ENCODE data around the gene EFCAB7. TPM values are rescaled to one million over a fixed set of nuclear protein-coding genes. Genes with fewer than 3 reads are reported as not detected.

Gene EFCAB7
- total and polyA plus RNA-seq, 2 of the 8 experiments (the other 6 are each of a cell fraction or from before 2014, with no cell fraction given): 1.1 to 3.1 TPM

GRCh38 chr1:63537006-63537405 is 13.7 kb downstream of the EFCAB7 start:
- Histone ChIP-seq H3K4ac (replicated peaks; ENCODE audit: insufficient read length, low read depth, low read length) (no peak overlapping the region), H2BK15ac (ENCODE audit: low read length) (no peak overlapping the region), H2BK20ac (ENCODE audit: low read length) (no peak overlapping the region), H3K18ac (ENCODE audit: extremely low read depth, low read length) (no peak overlapping the region), H3K9me3 (ENCODE audit: insufficient read depth in 2 of 2, low read depth in 1 of 2, low read length in 1 of 2) (no peaks in the 10 kb centered on the region), H3K4me1 (replicated peaks in 1 of 4; ENCODE audit: control insufficient read depth in 3 of 4, insufficient read depth in 4 of 4, low read length in 3 of 4) (peaks cover 0 to 4% (median 1%) of the 10 kb centered on the region in 4 experiments; a peak in 2 of 7 replicates), H2BK5ac (ENCODE audit: low read depth, low read length) (no peak overlapping the region), H2BK120ac (replicated peaks; ENCODE audit: low read depth, low read length) (no peak overlapping the region), H2AFZ (ENCODE audit: low read length) (no peak overlapping the region), H3K27ac (ENCODE audit: low read depth, low read length) (no peak overlapping the region), H2BK12ac (ENCODE audit: low read depth, low read length) (no peak overlapping the region), H3K79me2 (ENCODE audit: control insufficient read depth in 1 of 2, insufficient read depth in 2 of 2, low read length in 2 of 2) (no peaks in the 10 kb centered on the region), H3K9ac (replicated peaks in 1 of 4; ENCODE audit: extremely low read depth in 1 of 4, low read depth in 3 of 4, low read length in 3 of 4) (no peak overlapping the region), H3K56ac (replicated peaks; ENCODE audit: insufficient read length, low read depth, low read length) (no peak overlapping the region), H4K5ac (ENCODE audit: insufficient read length, low read depth, low read length) (no peak overlapping the region), H2AK5ac (ENCODE audit: low read depth, low read length) (no peak overlapping the region), H3K36me3 (ENCODE audit: control insufficient read depth in 2 of 4, insufficient read depth in 4 of 4, low read length in 3 of 4) (no peaks in the 10 kb centered on the region), H3K79me1 (ENCODE audit: low read depth, low read length) (no peaks in the 10 kb centered on the region), H3K23me2 (ENCODE audit: low read depth, low read length) (no peaks in the 10 kb centered on the region), H4K91ac (replicated peaks; ENCODE audit: insufficient read length, low read length) (no peak overlapping the region), H4K20me1 (replicated peaks in 1 of 2; ENCODE audit: control insufficient read depth in 1 of 2, insufficient read depth in 2 of 2, low read length in 2 of 2) (no peaks in the 10 kb centered on the region), H3K4me2 (ENCODE audit: insufficient read depth in 1 of 2, low read depth in 2 of 2, low read length in 2 of 2) (no peak overlapping the region; a peak in 1 of 4 replicates), H4K8ac (ENCODE audit: extremely low read depth, insufficient read depth, low read length) (no peak overlapping the region), H3K14ac (ENCODE audit: insufficient read length) (no peak overlapping the region), H3K23ac (ENCODE audit: insufficient read length) (no peak overlapping the region), H3K27me3 (replicated peaks in 1 of 4; ENCODE audit: control insufficient read depth in 3 of 4, extremely low read depth in 1 of 4, insufficient read depth in 3 of 4, low read length in 3 of 4) (no peaks in the 10 kb centered on the region), H3K4me3 (ENCODE audit: extremely low read depth in 1 of 4, insufficient read depth in 2 of 4, low read depth in 3 of 4, low read length in 4 of 4) (no peak overlapping the region)
- 62% methylated on average over 2 of the region's 2 CpGs; no CpG with 5 or more reads in 1 of the 2 experiments for WGBS, 2 experiments (ENCODE audit: extremely low coverage in 1 of 2, insufficient coverage in 1 of 2, insufficient read length in 1 of 2, insufficient replicate concordance in 2 of 2, low coverage in 1 of 2, low lambda C conversion rate in 2 of 2, missing lambda C conversion rate in 1 of 2)
- CTCF ChIA-PET (ENCODE audit: partially characterized antibody): interaction anchor here (0.6 to 5.1 kb wide), 7 partner anchors 9 to 111 kb away, joined by 3 to 33 read pairs (median 4); partner anchors contain the start of genes EFCAB7 and ITGB3BP
- DNase-seq (ENCODE audit: low read depth in 1 of 2, low spot score in 2 of 2): no peak
- FAIRE-seq: no peak
- POLR2A ChIA-PET (ENCODE audit: partially characterized antibody): no interaction called here
- TF ChIP-seq TEAD4 (IDR thresholded peaks at IDR 0.05; ENCODE audit: low read depth, low read length): peak; percentile 83

Measured in H1 (cell line).